ENCODE measurements around the gene GRM8.
"Not testable (repeated sequence)": the region's sequence is repeated elsewhere in the genome, so short reads cannot be mapped to it uniquely, and the experiment has no call there.

Gene GRM8

GRCh38 chr7:126842451-126842850, 410.3 kb downstream of the GRM8 start:
- no peak overlapping the region for H3K27ac ChIP-seq
- TF ChIP-seq CTCF (conservative IDR thresholded peaks at IDR 0.05): no peak

- TF ChIP-seq CTCF (conservative IDR thresholded peaks at IDR 0.05): no peak
Measured at GRCh38 chr7:126840869-126841268, 411.9 kb downstream of the GRM8 start.

GRCh38 chr7:126839624-126840023, 413.1 kb downstream of the GRM8 start:
- TF ChIP-seq CTCF (conservative IDR thresholded peaks at IDR 0.05): no peak
- H3K27ac ChIP-seq: no peak overlapping the region

More at GRCh38 chr7:126840869-126841268, 411.9 kb downstream of the GRM8 start:
- H3K27ac ChIP-seq: no peak overlapping the region

GRCh38 chr7:126838194-126838593, 414.5 kb downstream of the GRM8 start:
- no peak for TF ChIP-seq CTCF (conservative IDR thresholded peaks at IDR 0.05)
- H3K27ac ChIP-seq: no peak overlapping the region

GRCh38 chr7:126831241-126831640, 421.5 kb downstream of the GRM8 start:
- H3K27ac ChIP-seq: not testable (repeated sequence)

GRCh38 chr7:126820925-126821324, 431.8 kb downstream of the GRM8 start:
- H3K27ac ChIP-seq: no peak overlapping the region
- TF ChIP-seq CTCF (conservative IDR thresholded peaks at IDR 0.05): no peak

GRCh38 chr7:126819197-126819484, 433.6 kb downstream of the GRM8 start:
- no peak for TF ChIP-seq CTCF (conservative IDR thresholded peaks at IDR 0.05)
- no peak overlapping the region for H3K27ac ChIP-seq

GRCh38 chr7:126818393-126819196, 434.1 kb downstream of the GRM8 start:
- H3K27ac ChIP-seq: no peak overlapping the region
- TF ChIP-seq CTCF (conservative IDR thresholded peaks at IDR 0.05): no peak
